Gastrocnemius medialis (tissue), 4 donors: ENCODE results near the gene RAMP2. TPM values are rescaled to one million over a fixed set of nuclear protein-coding genes. Genes with fewer than 3 reads are reported as not detected.

Source experiments
- ATAC-seq, 2 donors: fragments of 150-250 bp; one replicate each; pipeline ENCODE4 v1.9.1; 2016
- DNase-seq, 2 donors: peaks; one replicate each; pipeline ENCODE4 v3.0.0-alpha.2; 2019
- H3K27ac ChIP-seq, 4 donors: fragments of 200-600 bp; sonication (generic); 1 replicate in 1 of 4; 2 replicates in 3 of 4; pipeline ENCODE4 v1.5.1; 2016 to 2018; ENCODE audit warnings: mild to moderate bottlenecking in 2 of 4, moderate library complexity in 1 of 4
- H3K27me3 ChIP-seq, 3 donors: fragments of 200-600 bp; sonication (generic) in 2 of 3; 1 replicate in 1 of 3; 2 replicates in 2 of 3; pipeline versions ENCODE4 v1.5.1 to v1.6.0; 2016 to 2019; ENCODE audit warnings: mild to moderate bottlenecking in 1 of 3, moderate library complexity in 1 of 3
- H3K36me3 ChIP-seq, 2 donors: fragments of 200-600 bp; sonication (generic) in 1 of 2; one replicate each; pipeline ENCODE4 v1.5.1; 2017 to 2018
- H3K4me1 ChIP-seq, 2 donors: fragments of 200-600 bp; sonication (generic) in 1 of 2; one replicate each; pipeline ENCODE4 v1.5.1; 2016 to 2017; ENCODE audit warnings: mild to moderate bottlenecking in 2 of 2
- H3K4me3 ChIP-seq, 4 donors: fragments of 200-600 bp; sonication (generic) in 3 of 4; 1 replicate in 1 of 4; 2 replicates in 3 of 4; pipeline ENCODE4 v1.5.1; 2016 to 2019; ENCODE audit warnings: mild to moderate bottlenecking in 2 of 4
- H3K9me3 ChIP-seq, 3 donors: fragments of 200-600 bp; sonication (generic) in 2 of 3; 1 replicate in 1 of 3; 2 replicates in 2 of 3; pipeline ENCODE4 v1.5.1; 2016 to 2019
- CTCF ChIP-seq, 5 experiments: fragments of 450-650 bp in 3 of 5; fragments of 200-600 bp in 2 of 5; sonication (generic) in 2 of 5; IDR thresholded peaks in 4 of 5; conservative IDR thresholded peaks in 1 of 5; 1 replicate in 4 of 5; 2 replicates in 1 of 5; pipeline ENCODE4 v1.5.1; 2016 to 2019; ENCODE audit warnings: antibody characterized with exemption in 5 of 5, mild to moderate bottlenecking in 3 of 5, moderate library complexity in 3 of 5
- POLR2A ChIP-seq, 2 donors: fragments of 450-650 bp; IDR thresholded peaks; one replicate each; pipeline ENCODE4 v1.6.1; 2017; ENCODE audit warnings: antibody characterized with exemption in 2 of 2, mild to moderate bottlenecking in 2 of 2, moderate library complexity in 2 of 2
- in situ Hi-C, 4 donors: fragments of 200-750 bp; cut with MboI; loops; one replicate each; pipeline versions ENCODE4 v1.15.0 to v1.8.0; 2017; ENCODE audit warnings: low sequenced_read_pairs in 4 of 4
- intact Hi-C: fragments of 100-400 bp; cut with DNase I; formaldehyde crosslinking; loops from one replicate; pipeline ENCODE4 v1.15.1; 2023; ENCODE audit warnings: low total_unique reads
- total RNA-seq, 4 donors: library from RNA; depleted of rRNA; stranded (reverse); fragments of >200 nt; gene quantifications; one replicate each; pipeline versions ENCODE4 v1.1.0 to v1.2.3, GENCODE V29; 2016

Gene RAMP2
- total RNA-seq, 4 donors from 2014 or later, result 17.5 to 31.2 (median 20.7) TPM

DNA sequence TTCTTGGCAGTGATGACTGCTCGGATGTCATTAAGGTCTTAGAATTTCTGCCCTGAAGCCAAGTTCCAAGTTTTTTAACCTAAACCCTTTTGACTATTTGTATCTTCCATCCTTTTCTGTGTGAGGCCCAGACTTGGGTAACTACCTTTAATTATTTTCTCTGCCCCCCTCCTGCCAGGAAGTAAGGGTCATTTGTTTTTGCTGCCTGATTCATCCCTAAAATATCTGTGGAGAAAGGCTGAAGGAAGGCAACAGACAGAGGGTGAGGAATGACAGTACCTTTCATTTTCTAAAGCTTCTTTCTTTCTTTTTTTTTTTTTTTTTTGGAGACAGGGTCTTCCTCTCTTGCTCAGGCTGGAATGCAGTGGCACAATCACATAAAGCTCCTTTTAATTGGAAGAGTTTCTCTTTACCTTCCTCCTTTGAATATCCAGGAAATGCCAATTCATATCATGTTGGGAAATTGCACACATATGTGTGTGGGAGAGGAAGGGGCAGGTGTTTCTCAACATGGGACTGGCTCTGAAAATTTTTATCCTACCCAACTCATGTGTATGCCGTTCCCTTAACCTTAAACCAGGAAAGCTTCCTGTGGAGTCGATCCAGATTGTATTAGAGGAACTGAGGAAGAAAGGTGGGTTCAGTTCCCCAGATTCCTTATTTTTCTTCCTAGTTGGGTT lies 13.2 kb downstream of the RAMP2 start:
- ATAC-seq (no peak), DNase-seq (no peak)
- peaks cover 2 to 43% of the 10 kb centered on the region in 2 donors for H3K36me3 ChIP-seq
- no peaks in the 10 kb centered on the region for H3K9me3 ChIP-seq
- H3K27ac ChIP-seq, result peak overlapping the region; percentile 81 to 94 (median 88)
- peak overlapping the region; percentile 85 to 100 (median 91) for H3K4me3 ChIP-seq
- TF ChIP-seq POLR2A (IDR thresholded peaks at IDR 0.05), result no peak
- TF ChIP-seq CTCF (IDR thresholded peaks at IDR 0.05 in 4 of 5, conservative IDR thresholded peaks at IDR 0.05 in 1 of 5), result no peak
- in situ Hi-C loops (loop anchor here in 1 of 4 donors (25.0 kb wide), 1 partner anchor 187 kb away; the partner anchor contains the start of gene PSMC3IP), intact Hi-C loops (no loop called here)
- H3K27me3 ChIP-seq, result no peaks in the 10 kb centered on the region
- peaks cover 12 to 17% of the 10 kb centered on the region in 2 donors for H3K4me1 ChIP-seq

GRCh38 chr17:42775534-42776098 lies 14.6 kb downstream of the RAMP2 start:
- DNase-seq (no peak), ATAC-seq (no peak)
- Histone ChIP-seq H3K27ac (no peak overlapping the region), H3K36me3 (peaks cover 2 to 47% of the 10 kb centered on the region in 2 donors), H3K9me3 (no peaks in the 10 kb centered on the region), H3K4me3 (no peak overlapping the region), H3K4me1 (peaks cover 14 to 17% of the 10 kb centered on the region in 2 donors), H3K27me3 (peaks cover 2 to 3% (median 2%) of the 10 kb centered on the region in 3 donors)
- TF ChIP-seq POLR2A (IDR thresholded peaks at IDR 0.05) (no peak), CTCF (IDR thresholded peaks at IDR 0.05 in 4 of 5, conservative IDR thresholded peaks at IDR 0.05 in 1 of 5) (no peak)
- intact Hi-C loops, result no loop called here
- in situ Hi-C loops, result no loop called here

GRCh38 chr17:42778570-42778969 lies 17.5 kb downstream of the RAMP2 start:
- peaks cover 26 to 32% (median 31%) of the 10 kb centered on the region in 3 donors for H3K27me3 ChIP-seq
- TF ChIP-seq POLR2A (IDR thresholded peaks at IDR 0.05) (no peak), CTCF (IDR thresholded peaks at IDR 0.05 in 4 of 5, conservative IDR thresholded peaks at IDR 0.05 in 1 of 5) (no peak)
- H3K36me3 ChIP-seq, result peaks cover 2 to 47% of the 10 kb centered on the region in 2 donors
- peaks cover 12 to 14% of the 10 kb centered on the region in 2 donors for H3K4me1 ChIP-seq
- in situ Hi-C loops (no loop called here), intact Hi-C loops (no loop called here)
- ATAC-seq (no peak), DNase-seq (no peak)
- no peaks in the 10 kb centered on the region for H3K9me3 ChIP-seq
- no peak overlapping the region for H3K4me3 ChIP-seq
- H3K27ac ChIP-seq, result no peak overlapping the region

- TF ChIP-seq CTCF (IDR thresholded peaks at IDR 0.05 in 4 of 5, conservative IDR thresholded peaks at IDR 0.05 in 1 of 5) (no peak), POLR2A (IDR thresholded peaks at IDR 0.05) (no peak)
- H3K36me3 ChIP-seq, result peaks cover 2 to 47% of the 10 kb centered on the region in 2 donors
- intact Hi-C loops, result no loop called here
- ATAC-seq, result no peak
- no peak overlapping the region for H3K4me3 ChIP-seq
- H3K4me1 ChIP-seq, result peaks cover 4 to 8% of the 10 kb centered on the region in 2 donors
- H3K27ac ChIP-seq, result no peak overlapping the region
- DNase-seq, result no peak
- in situ Hi-C loops, result no loop called here
- no peaks in the 10 kb centered on the region for H3K9me3 ChIP-seq
- H3K27me3 ChIP-seq, result peaks cover 35 to 40% (median 40%) of the 10 kb centered on the region in 3 donors
Observed at GRCh38 chr17:42779304-42779935, 18.4 kb downstream of the RAMP2 start.
